SK-N-SH (cell line): ENCODE data around the gene CDK15. TPM values are rescaled to one million over a fixed set of nuclear protein-coding genes. Genes with fewer than 3 reads are reported as not detected.

Source experiments
- CTCF ChIA-PET: fragments of 300-600, 350-600 bp; formaldehyde crosslinking; extraction: SDS; loops from one replicate; lab custom pipeline; 2021; lab: Yijun Ruan, JAX
- POLR2A ChIA-PET: fragments of 350-600 bp; sonication (Branson Sonifier 250); formaldehyde crosslinking; extraction: SDS; loops from one replicate; lab custom pipeline; 2020; ENCODE audit warnings: antibody characterized with exemption, inconsistent platforms; lab: Yijun Ruan, JAX
- DNase-seq: peaks from one replicate; pipeline ENCODE4 v3.0.0; 2012
- H2AFZ ChIP-seq: fragments of 200-600 bp; sonication (generic); 2 replicates; pipeline ENCODE4 v1.8.1; 2016; ENCODE audit warnings: antibody characterized with exemption, mild to moderate bottlenecking, low read depth
- H3F3A ChIP-seq: fragments of 200-600 bp; sonication (generic); replicated peaks from 2 replicates; pipeline ENCODE3; 2016; ENCODE audit warnings: antibody characterized with exemption, mild to moderate bottlenecking; ENCODE audit not compliant: insufficient read depth
- H3K27ac ChIP-seq, 2 experiments: fragments of 200-500 bp in 1 of 2; fragments of 200-600 bp in 1 of 2; sonication (Bioruptor generic) in 1 of 2; sonication (generic), shearing (Covaris generic) in 1 of 2; 2 replicates each; pipeline versions ENCODE4 v1.5.1 to v1.6.1; 2014 to 2016; ENCODE audit warnings: low read depth in 2 of 2, inconsistent platforms in 1 of 2, low read length in 1 of 2, mild to moderate bottlenecking in 1 of 2, mixed read lengths in 1 of 2
- H3K27me3 ChIP-seq: fragments of 200-600 bp; sonication (generic), shearing (Covaris generic); 2 replicates; pipeline ENCODE4 v1.6.1; 2016; ENCODE audit warnings: mixed run types; ENCODE audit not compliant: insufficient read depth
- H3K36me3 ChIP-seq, 2 experiments: fragments of 200-500 bp in 1 of 2; fragments of 200-600 bp in 1 of 2; sonication (Bioruptor generic) in 1 of 2; sonication (generic) in 1 of 2; replicated peaks in 1 of 2; 2 replicates each; pipeline versions ENCODE3 to v1.5.1; 2014 to 2016; ENCODE audit warnings: low read length in 1 of 2, mild to moderate bottlenecking in 1 of 2; ENCODE audit not compliant: insufficient read depth in 2 of 2, control insufficient read depth in 1 of 2
- H3K4me1 ChIP-seq, 2 experiments: fragments of 200-500 bp in 1 of 2; fragments of 200-600 bp in 1 of 2; sonication (Bioruptor generic) in 1 of 2; sonication (generic), shearing (Covaris generic) in 1 of 2; 2 replicates each; pipeline versions ENCODE4 v1.5.1 to v1.6.1; 2014 to 2016; ENCODE audit warnings: low read depth in 1 of 2, low read length in 1 of 2, mixed run types in 1 of 2; ENCODE audit not compliant: insufficient read depth in 2 of 2, control insufficient read depth in 1 of 2
- H3K4me2 ChIP-seq: fragments of 200-600 bp; sonication (generic), shearing (Covaris generic); 2 replicates; pipeline ENCODE4 v1.6.1; 2017; ENCODE audit warnings: mixed run types
- H3K4me3 ChIP-seq, 2 experiments: fragments of 200-500 bp in 1 of 2; fragments of 200-600 bp in 1 of 2; sonication (Bioruptor generic) in 1 of 2; sonication (generic), shearing (Covaris generic) in 1 of 2; 2 replicates each; pipeline versions ENCODE4 v1.5.1 to v1.8.1; 2014 to 2016; ENCODE audit warnings: low read depth in 2 of 2, inconsistent platforms in 1 of 2, low read length in 1 of 2, mild to moderate bottlenecking in 1 of 2, mixed read lengths in 1 of 2, moderate library complexity in 1 of 2
- H3K79me2 ChIP-seq: fragments of 200-600 bp; sonication (generic); 2 replicates; pipeline ENCODE4 v1.8.1; 2017; ENCODE audit warnings: mild to moderate bottlenecking; ENCODE audit not compliant: insufficient read depth
- H3K9ac ChIP-seq: fragments of 200-600 bp; sonication (generic); 2 replicates; pipeline ENCODE4 v1.6.1; 2017; ENCODE audit warnings: mixed run types
- H3K9me2 ChIP-seq: fragments of 200-600 bp; sonication (generic); 2 replicates; pipeline ENCODE4 v1.6.1; 2017; ENCODE audit warnings: mixed run types
- H3K9me3 ChIP-seq: fragments of 200-600 bp; sonication (generic); 2 replicates; pipeline ENCODE4 v1.6.1; 2017; ENCODE audit warnings: mixed run types, mild to moderate bottlenecking, moderate library complexity
- H4K20me1 ChIP-seq: fragments of 200-600 bp; sonication (generic); 2 replicates; pipeline ENCODE4 v1.6.1; 2017; ENCODE audit warnings: mild to moderate bottlenecking, mixed run types; ENCODE audit not compliant: insufficient read depth
- CHD2 ChIP-seq: fragments of 150-350 bp; IDR thresholded peaks from 2 replicates; pipeline ENCODE4 v1.6.1; 2018; ENCODE audit warnings: low read length; ENCODE audit not compliant: partially characterized antibody
- EZH2phosphoT487 ChIP-seq: fragments of 200-600 bp; sonication (generic); IDR thresholded peaks from 2 replicates; pipeline ENCODE4 v1.6.1; 2017; ENCODE audit warnings: low read depth, mixed run types, mild to moderate bottlenecking, antibody characterized with exemption, moderate library complexity, borderline replicate concordance
- FOSL2 ChIP-seq: IDR thresholded peaks from 2 replicates; pipeline ENCODE4 v1.4.0; 2012; ENCODE audit warnings: low read depth, mild to moderate bottlenecking, moderate library complexity, borderline replicate concordance
- FOXM1 ChIP-seq: IDR thresholded peaks from 2 replicates; pipeline ENCODE4 v1.4.0; 2012; ENCODE audit warnings: low read depth, mild to moderate bottlenecking
- GABPA ChIP-seq: IDR thresholded peaks from 2 replicates; pipeline ENCODE4 v1.4.0; 2012; ENCODE audit warnings: low read depth, mild to moderate bottlenecking
- GATA2 ChIP-seq: sonication (generic); formaldehyde crosslinking; IDR thresholded peaks from 2 replicates; pipeline ENCODE4 v1.5.0; 2020; ENCODE audit warnings: mild to moderate bottlenecking, missing genetic modification reagents
- MAX ChIP-seq: IDR thresholded peaks from 2 replicates; pipeline ENCODE4 v1.4.0; 2012; ENCODE audit warnings: low read depth
- MXI1 ChIP-seq: IDR thresholded peaks from 2 replicates; pipeline ENCODE4 v1.6.1; 2012; ENCODE audit warnings: mild to moderate bottlenecking, low read depth, low read length, improper control_type of control experiment
- NFIC ChIP-seq: IDR thresholded peaks from 2 replicates; pipeline ENCODE4 v1.4.0; 2012; ENCODE audit warnings: borderline replicate concordance
- RAD21 ChIP-seq: IDR thresholded peaks from 2 replicates; pipeline ENCODE4 v1.6.1; 2012; ENCODE audit warnings: mild to moderate bottlenecking, low read length
- RCOR1 ChIP-seq: fragments of 150-350 bp; IDR thresholded peaks from 2 replicates; pipeline ENCODE4 v1.6.1; 2017; ENCODE audit warnings: antibody characterized with exemption, low read length
- REST ChIP-seq: IDR thresholded peaks from 2 replicates; pipeline ENCODE4 v1.6.1; 2012; ENCODE audit warnings: mild to moderate bottlenecking, low read depth, low read length, moderate library complexity
- SIN3A ChIP-seq: IDR thresholded peaks from 2 replicates; pipeline ENCODE4 v1.6.1; 2012; ENCODE audit warnings: low read depth, mild to moderate bottlenecking, low read length, moderate library complexity, borderline replicate concordance
- SMC3 ChIP-seq: IDR thresholded peaks from 2 replicates; pipeline ENCODE4 v1.6.1; 2012; ENCODE audit warnings: low read depth, low read length, improper control_type of control experiment
- TAF1 ChIP-seq: IDR thresholded peaks from 2 replicates; pipeline ENCODE4 v1.6.1; 2012; ENCODE audit warnings: low read depth, mild to moderate bottlenecking, low read length, moderate library complexity, borderline replicate concordance
- TCF12 ChIP-seq: IDR thresholded peaks from 2 replicates; pipeline ENCODE4 v1.4.0; 2012
- TEAD4 ChIP-seq: IDR thresholded peaks from 2 replicates; pipeline ENCODE4 v1.4.0; 2012; ENCODE audit warnings: mild to moderate bottlenecking, borderline replicate concordance; ENCODE audit not compliant: insufficient read depth
- USF1 ChIP-seq: IDR thresholded peaks from 2 replicates; pipeline ENCODE4 v1.4.0; 2012; ENCODE audit warnings: low read depth, borderline replicate concordance
- USF2 ChIP-seq: fragments of 150-350 bp; IDR thresholded peaks from 2 replicates; pipeline ENCODE4 v1.6.1; 2017; ENCODE audit warnings: antibody characterized with exemption, low read length, low read depth, borderline replicate concordance
- YY1 ChIP-seq: IDR thresholded peaks from 2 replicates; pipeline ENCODE4 v1.4.0; 2012; ENCODE audit warnings: low read depth, mild to moderate bottlenecking
- ZBTB33 ChIP-seq: IDR thresholded peaks from 2 replicates; pipeline ENCODE4 v1.4.0; 2012; ENCODE audit warnings: low read depth, borderline replicate concordance
- WGBS: methylation state at CpG from one replicate; pipeline ENCODE4 v1.1.6; 2017; ENCODE audit warnings: low lambda C conversion rate; 5-methylcytosine and 5-hydroxymethylcytosine counted together
- polyA plus RNA-seq, 3 experiments: library from polyadenylated mRNA; depleted of rRNA; stranded (reverse); fragments of >200 nt; gene quantifications; 2 replicates each; pipeline ENCODE4 v1.2.3, GENCODE V29; 2012

Gene CDK15
- polyA plus RNA-seq, 1 of the 3 experiments (the other 2 are of a cell fraction) = 1.8 TPM

- Histone ChIP-seq H4K20me1 (peaks cover 23% of the 10 kb centered on the region), H3K27ac (no peak overlapping the region), H3K9me2 (no peaks in the 10 kb centered on the region), H2AFZ (no peak overlapping the region), H3K9me3 (no peaks in the 10 kb centered on the region), H3K9ac (no peak overlapping the region), H3K4me3 (no peak overlapping the region), H3K79me2 (peaks cover 98% of the 10 kb centered on the region), H3K27me3 (no peaks in the 10 kb centered on the region), H3K36me3 (peaks cover 2 to 5% of the 10 kb centered on the region in 2 experiments), H3F3A (peaks cover 8% of the 10 kb centered on the region), H3K4me1 (peaks cover 17 to 38% of the 10 kb centered on the region in 2 experiments), H3K4me2 (no peak overlapping the region)
- TF ChIP-seq RAD21 = no peak
- peak; percentile 4; the same call in 1 of the 2 replicates for TF ChIP-seq FOSL2
- no peak for TF ChIP-seq RCOR1
- no peak for TF ChIP-seq TAF1
- TF ChIP-seq TCF12 = peak; percentile 30; the same call in 1 of the 2 replicates
- no peak for TF ChIP-seq USF1
- TF ChIP-seq FOXM1 = no peak
- TF ChIP-seq YY1 = no peak
- no peak for TF ChIP-seq ZBTB33
- no peak for TF ChIP-seq SMC3
- TF ChIP-seq GABPA = no peak
- WGBS = 63% methylated on average over 2 of the region's 2 CpGs
- no peak for DNase-seq
- CTCF ChIA-PET = interaction anchor here (0.6 to 1.5 kb wide), 2 partner anchors 538 to 964 kb away, joined by 3 to 4 read pairs; no protein-coding TSS in a partner anchor
- POLR2A ChIA-PET = no interaction called here
Measured at GRCh38 chr2:201774546-201774945, 31.8 kb upstream of the CDK15 start.

GRCh38 chr2:201775326-201775725 lies 31.0 kb upstream of the CDK15 start:
- 100% methylated on average over 1 of the region's 1 CpG for WGBS
- no peak for TF ChIP-seq REST
- TF ChIP-seq TAF1 = no peak
- TF ChIP-seq MXI1 = no peak
- TF ChIP-seq CHD2 = no peak
- no peak for TF ChIP-seq YY1
- TF ChIP-seq SIN3A = no peak
- TF ChIP-seq MAX = no peak
- no peak for TF ChIP-seq USF2
- no peak for TF ChIP-seq TEAD4
- TF ChIP-seq FOSL2 = no peak
- no peak for TF ChIP-seq EZH2phosphoT487
- TF ChIP-seq FOXM1 = no peak
- TF ChIP-seq GATA2 (CRISPR knock-in tag) = no peak
- no peak for TF ChIP-seq SMC3
- TF ChIP-seq NFIC = no peak

More at GRCh38 chr2:201775326-201775725, 31.0 kb upstream of the CDK15 start:
- Histone ChIP-seq H3K79me2 (peaks cover 100% of the 10 kb centered on the region), H3K4me3 (no peak overlapping the region), H3K9me2 (no peaks in the 10 kb centered on the region), H2AFZ (no peak overlapping the region), H3K27me3 (no peaks in the 10 kb centered on the region), H3K9ac (no peak overlapping the region), H3K4me2 (no peak overlapping the region), H3K9me3 (no peaks in the 10 kb centered on the region), H3K36me3 (peaks cover 2 to 5% of the 10 kb centered on the region in 2 experiments), H3K27ac (no peak overlapping the region), H4K20me1 (peaks cover 23% of the 10 kb centered on the region), H3K4me1 (peaks cover 14 to 37% of the 10 kb centered on the region in 2 experiments), H3F3A (peaks cover 6% of the 10 kb centered on the region)
- ChIA-PET POLR2A (no interaction called here), CTCF (no interaction called here)
- DNase-seq = no peak
